GM23248 (cell line): ENCODE data around the gene LRP6. TPM values are rescaled to one million over a fixed set of nuclear protein-coding genes. Genes with fewer than 3 reads are reported as not detected.

Experiments
- DNase-seq: peaks from one replicate; pipeline ENCODE4 v3.0.0-alpha.2; 2015
- H2AFZ ChIP-seq: fragments of 200-600 bp; sonication (generic); 2 replicates; pipeline ENCODE4 v1.6.1; 2016; ENCODE audit warnings: antibody characterized with exemption
- H3F3A ChIP-seq: fragments of 200-600 bp; sonication (generic); 2 replicates; pipeline ENCODE4 v1.6.1; 2016; ENCODE audit warnings: mild to moderate bottlenecking, antibody characterized with exemption, mixed run types; ENCODE audit not compliant: insufficient read depth
- H3K27ac ChIP-seq: fragments of 200-600 bp; sonication (generic); 2 replicates; pipeline ENCODE4 v1.5.1; 2016; ENCODE audit warnings: mild to moderate bottlenecking
- H3K27me3 ChIP-seq: fragments of 200-600 bp; sonication (generic); replicated peaks from 2 replicates; pipeline ENCODE4 v1.6.1; 2016; ENCODE audit warnings: mild to moderate bottlenecking; ENCODE audit not compliant: insufficient read depth
- H3K36me3 ChIP-seq: fragments of 200-600 bp; sonication (generic); 2 replicates; pipeline ENCODE4 v1.6.1; 2016; ENCODE audit warnings: low read depth, mild to moderate bottlenecking
- H3K4me1 ChIP-seq: fragments of 200-600 bp; sonication (generic); 2 replicates; pipeline ENCODE4 v1.6.1; 2016; ENCODE audit warnings: mild to moderate bottlenecking; ENCODE audit not compliant: insufficient read depth
- H3K4me2 ChIP-seq: fragments of 200-600 bp; sonication (generic); one replicate; pipeline ENCODE4 v1.6.1; 2016; ENCODE audit warnings: mild to moderate bottlenecking; ENCODE audit not compliant: unreplicated experiment
- H3K4me3 ChIP-seq: fragments of 200-600 bp; sonication (generic); 2 replicates; pipeline ENCODE4 v1.5.1; 2016; ENCODE audit warnings: mild to moderate bottlenecking
- H3K79me2 ChIP-seq: fragments of 200-600 bp; sonication (generic); 2 replicates; pipeline ENCODE4 v1.6.1; 2016; ENCODE audit warnings: mild to moderate bottlenecking; ENCODE audit not compliant: insufficient read depth
- H3K9ac ChIP-seq: fragments of 200-600 bp; sonication (generic); 2 replicates; pipeline ENCODE4 v1.6.1; 2016; ENCODE audit warnings: mild to moderate bottlenecking
- H3K9me2 ChIP-seq: fragments of 200-600 bp; sonication (generic); 2 replicates; pipeline ENCODE4 v1.6.1; 2016; ENCODE audit warnings: mixed run types, mild to moderate bottlenecking, moderate library complexity; ENCODE audit not compliant: insufficient read depth
- H3K9me3 ChIP-seq: fragments of 200-600 bp; sonication (generic); one replicate; pipeline ENCODE4 v1.6.1; 2017; ENCODE audit warnings: low read depth
- H4K20me1 ChIP-seq: fragments of 200-600 bp; sonication (generic); 2 replicates; pipeline ENCODE4 v1.6.0; 2016; ENCODE audit not compliant: insufficient read depth
- EZH2 ChIP-seq: fragments of 200-600 bp; sonication (generic); IDR thresholded peaks from 2 replicates; pipeline ENCODE4 v1.6.1; 2018; ENCODE audit warnings: antibody characterized with exemption, mild to moderate bottlenecking; ENCODE audit not compliant: insufficient read depth, poor library complexity, severe bottlenecking
- EZH2phosphoT487 ChIP-seq: fragments of 200-600 bp; sonication (generic); IDR thresholded peaks from 2 replicates; pipeline ENCODE4 v1.6.1; 2018; ENCODE audit warnings: antibody characterized with exemption, moderate library complexity, mild to moderate bottlenecking, low read depth; ENCODE audit not compliant: insufficient read depth
- WGBS, 2 experiments: methylation state at CpG; one replicate each; pipeline ENCODE4 v1.1.6; 2015 to 2017; ENCODE audit warnings: low lambda C conversion rate in 2 of 2, low coverage in 1 of 2; ENCODE audit errors: missing lambda C conversion rate in 2 of 2; 5-methylcytosine and 5-hydroxymethylcytosine counted together
- in situ Hi-C: fragments of 300-500 bp; cut with MboI; formaldehyde crosslinking; loops from 2 replicates; pipeline ENCODE4 v1.15.0; 2020
- microRNA-seq: library from miRNA; unstranded; fragments of <30 nt; microRNA quantifications from one replicate; pipeline ENCODE4, GENCODE V29; 2016; ENCODE audit warnings: borderline number of aligned reads
- polyA plus RNA-seq: library from polyadenylated mRNA; unstranded; fragments of >200 nt; fragmentation: Nextera tagmentation; extraction: Ambion mirVana; gene quantifications from 2 replicates; pipeline ENCODE4 v1.2.1, GENCODE V29; 2016
- small RNA-seq: library from RNA; depleted of rRNA; stranded (forward); fragments of <200 nt; gene quantifications from one replicate; pipeline ENCODE3, GENCODE V24; 2014; ENCODE audit warnings: low read depth, low replicate concordance
- total RNA-seq: library from RNA; depleted of rRNA; stranded (reverse); fragments of >200 nt; shearing (Covaris generic); gene quantifications from 2 replicates; pipeline ENCODE4 v1.2.3, GENCODE V29; 2014; rRNA removed

Gene LRP6
- total and polyA plus RNA-seq, 2 experiments from 2014 or later, result 10.3 to 20.1 TPM

GRCh38 chr12:12069821-12070548, 196.9 kb downstream of the LRP6 start:
- Histone ChIP-seq H3K9me2 (no peaks in the 10 kb centered on the region), H3K4me2 (no peak overlapping the region), H3K27me3 (peaks cover 36% of the 10 kb centered on the region), H3K79me2 (no peaks in the 10 kb centered on the region), H3F3A (no peaks in the 10 kb centered on the region), H2AFZ (no peak overlapping the region), H3K27ac (no peak overlapping the region), H4K20me1 (no peaks in the 10 kb centered on the region), H3K4me3 (no peak overlapping the region), H3K9me3 (no peaks in the 10 kb centered on the region), H3K9ac (no peak overlapping the region), H3K36me3 (no peaks in the 10 kb centered on the region), H3K4me1 (no peaks in the 10 kb centered on the region)
- in situ Hi-C loops, result no loop called here
- no peak for DNase-seq
- 77% methylated on average over 14 of the region's 14 CpGs for WGBS, 2 experiments
- TF ChIP-seq EZH2 (no peak), EZH2phosphoT487 (no peak)

- Histone ChIP-seq H3K4me1 (no peaks in the 10 kb centered on the region), H3K4me2 (no peak overlapping the region), H3K9ac (no peak overlapping the region), H4K20me1 (no peaks in the 10 kb centered on the region), H3K9me2 (no peaks in the 10 kb centered on the region), H3K27me3 (peaks cover 36% of the 10 kb centered on the region), H3K79me2 (no peaks in the 10 kb centered on the region), H3F3A (no peaks in the 10 kb centered on the region), H2AFZ (no peak overlapping the region), H3K9me3 (no peaks in the 10 kb centered on the region), H3K4me3 (no peak overlapping the region), H3K36me3 (no peaks in the 10 kb centered on the region), H3K27ac (no peak overlapping the region)
- 70 to 74% methylated on average over 6 of the region's 6 CpGs for WGBS, 2 experiments
- TF ChIP-seq EZH2 (no peak), EZH2phosphoT487 (no peak)
- DNase-seq, result no peak
- in situ Hi-C loops, result no loop called here
Observed at GRCh38 chr12:12068751-12069150, 198.1 kb downstream of the LRP6 start.

Small RNA genes within 50 kb of the gene (microRNA-seq; reads per million reads assigned to microRNA genes)
- not detected for gene MIR1244-4

Small RNA genes within 50 kb of the gene (small RNA-seq; reads per million reads assigned to genes)
- gene RNU6-318P, result not detected
- gene RNU6-545P, result not detected

Other genes with a start within 250 kb of the LRP6 start
- gene BCL2L14, start 196.1 kb downstream of the LRP6 start, total RNA-seq, result not detected in 2 replicates
- not detected in 2 replicates for gene BCL2L14, start 196.1 kb downstream of the LRP6 start, polyA plus RNA-seq
- 2.5 and 12.2 TPM in 2 replicates for gene MANSC1, start 83.2 kb upstream of the LRP6 start, total RNA-seq
- gene MANSC1, start 83.2 kb upstream of the LRP6 start, polyA plus RNA-seq, result 8.2 and 8.5 TPM in 2 replicates
- 4.6 and 7.7 TPM in 2 replicates for gene BORCS5, start 90.0 kb upstream of the LRP6 start, total RNA-seq
- gene BORCS5, start 90.0 kb upstream of the LRP6 start, polyA plus RNA-seq, result 14.1 and 17.2 TPM in 2 replicates